GM18499 (cell line): Measurements from ENCODE around the gene GLTP.
"Not testable (repeated sequence)": the region's sequence is repeated elsewhere in the genome, so short reads cannot be mapped to it uniquely, and the experiment has no call there.

Experiments used
- ATAC-seq: cut with Tn5 transposase; IDR thresholded peaks from one replicate; pipeline ENCODE4 v1.9.1; 2021; ENCODE audit warnings: moderate number of reproducible peaks; ENCODE audit not compliant: insufficient read depth, unreplicated experiment

GLTP gene

DNA sequence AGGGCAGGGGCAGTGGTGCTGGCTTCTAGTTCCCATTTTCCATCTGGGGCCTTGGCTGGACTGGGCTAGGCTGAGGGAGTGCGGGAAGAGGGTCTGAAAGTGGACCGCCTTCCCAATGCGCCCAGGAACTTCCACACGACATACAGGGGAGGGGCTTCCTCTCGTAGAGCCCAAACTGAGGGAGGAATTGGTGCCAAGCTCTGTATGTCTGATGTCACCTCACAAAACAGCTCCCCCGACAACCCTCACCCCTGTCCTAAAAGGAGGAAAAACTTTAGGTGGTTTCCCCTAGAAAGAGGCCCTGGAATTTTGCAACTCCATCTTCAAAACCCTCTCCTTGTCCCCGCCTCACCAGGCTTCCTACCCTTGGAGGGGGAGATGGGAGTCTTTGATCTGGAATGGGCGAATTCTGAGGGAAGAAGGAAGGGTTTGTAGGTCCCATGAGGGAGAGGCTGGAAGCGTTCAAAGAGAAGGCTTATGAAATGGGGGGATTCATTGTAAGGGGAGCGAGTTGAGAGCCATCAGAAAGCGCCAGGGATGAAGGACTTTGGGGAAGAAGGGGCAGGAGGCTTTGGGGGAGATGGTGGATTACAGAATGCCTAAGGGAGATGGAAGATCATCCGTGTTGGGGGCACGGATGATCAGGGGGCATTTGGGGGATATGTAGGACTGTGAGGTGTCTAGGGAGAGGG lies 844 bp downstream of the GLTP start:
- ATAC-seq, result no peak

DNA sequence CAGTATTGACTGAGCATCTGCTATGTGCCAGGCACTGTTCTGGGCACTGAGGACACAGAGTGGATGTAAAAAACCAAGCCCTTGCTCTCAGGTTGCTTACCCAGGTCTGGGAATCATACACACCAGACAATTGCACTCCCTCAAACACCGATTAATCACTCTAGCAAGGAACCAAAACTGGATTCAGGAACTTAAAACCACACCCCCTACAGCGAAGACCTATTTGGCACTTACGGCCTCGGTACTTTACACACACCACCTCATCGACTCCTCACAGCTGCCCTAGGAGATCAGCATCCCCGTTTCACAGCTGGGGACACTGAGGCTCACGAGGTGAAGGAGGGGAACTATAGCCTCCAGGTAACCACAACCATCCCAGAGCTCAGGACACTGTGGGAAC lies 1.6 kb downstream of the GLTP start:
- ATAC-seq, result no peak

DNA sequence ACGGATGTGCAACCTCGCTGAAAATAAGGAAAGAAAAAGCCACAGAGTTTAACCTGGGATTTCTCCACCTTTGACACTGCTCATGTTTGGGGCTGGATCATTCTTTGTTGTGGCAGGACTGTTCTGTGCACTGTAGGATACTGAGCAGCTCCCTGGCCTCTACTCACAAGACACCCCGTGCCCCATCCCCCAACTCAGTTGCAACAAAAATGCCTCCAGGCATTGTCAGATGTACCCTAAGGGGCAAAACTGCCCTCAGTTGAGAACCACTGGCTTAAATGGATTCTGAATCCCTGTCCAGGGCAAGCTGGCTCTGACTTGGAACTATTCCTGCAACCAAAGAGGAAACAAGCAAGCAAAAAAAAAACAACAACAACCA lies 2.1 kb downstream of the GLTP start:
- ATAC-seq, result no peak

DNA sequence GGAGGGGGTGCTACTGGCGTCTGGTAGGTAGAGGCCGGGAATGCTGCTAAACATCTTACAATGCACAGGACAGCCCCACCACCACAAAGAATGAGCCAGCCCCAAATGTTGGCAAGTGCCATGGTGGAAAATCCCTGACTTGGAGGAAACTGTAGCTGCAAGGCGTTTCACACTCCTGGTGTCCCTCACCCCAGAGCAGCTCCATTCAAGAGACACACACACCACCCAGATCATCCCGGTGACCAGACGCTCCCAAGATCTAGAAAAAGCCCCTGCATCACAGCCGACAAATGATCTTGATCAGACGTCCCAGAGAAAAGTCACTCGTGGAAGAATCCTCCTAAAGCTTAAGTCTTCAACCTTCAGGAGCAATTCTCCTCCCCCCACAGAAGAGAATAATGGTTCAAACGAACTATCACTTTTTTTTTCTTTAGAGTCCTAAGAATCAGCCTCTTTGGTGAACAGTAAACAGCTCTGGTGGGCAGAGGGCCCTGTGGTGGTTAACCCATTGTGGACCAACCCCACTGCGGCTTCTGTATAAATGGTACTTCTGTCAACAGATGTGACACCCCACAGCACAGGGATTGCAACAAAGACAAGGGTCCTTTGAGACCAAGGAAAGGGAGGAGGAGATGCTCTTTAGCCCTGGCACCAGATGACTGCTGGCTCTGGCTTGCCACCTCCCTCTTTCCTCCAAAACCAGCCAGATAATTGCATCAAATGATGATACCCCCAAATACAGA lies 2.7 kb downstream of the GLTP start:
- no peak for ATAC-seq

DNA sequence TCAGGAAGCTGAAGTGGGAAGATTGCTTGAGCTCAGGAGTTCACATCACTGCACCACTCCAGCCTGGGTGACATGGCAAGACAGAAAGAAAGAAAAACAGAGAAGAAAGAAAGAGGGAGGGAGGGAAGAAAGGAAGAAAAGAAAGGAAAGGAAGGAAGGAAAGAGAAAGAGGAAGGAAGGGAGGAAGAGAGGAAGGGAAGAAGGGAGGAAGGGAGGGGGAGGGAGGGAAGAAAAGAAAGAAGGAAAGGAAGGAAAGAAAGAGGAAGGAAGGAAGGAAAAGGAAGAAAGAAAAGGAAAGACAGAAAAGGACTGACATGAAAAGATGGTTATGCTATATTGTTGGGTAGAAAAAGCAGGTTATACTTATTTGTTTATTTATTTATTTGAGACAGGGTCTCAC lies 3.9 kb downstream of the GLTP start:
- no peak for ATAC-seq

DNA sequence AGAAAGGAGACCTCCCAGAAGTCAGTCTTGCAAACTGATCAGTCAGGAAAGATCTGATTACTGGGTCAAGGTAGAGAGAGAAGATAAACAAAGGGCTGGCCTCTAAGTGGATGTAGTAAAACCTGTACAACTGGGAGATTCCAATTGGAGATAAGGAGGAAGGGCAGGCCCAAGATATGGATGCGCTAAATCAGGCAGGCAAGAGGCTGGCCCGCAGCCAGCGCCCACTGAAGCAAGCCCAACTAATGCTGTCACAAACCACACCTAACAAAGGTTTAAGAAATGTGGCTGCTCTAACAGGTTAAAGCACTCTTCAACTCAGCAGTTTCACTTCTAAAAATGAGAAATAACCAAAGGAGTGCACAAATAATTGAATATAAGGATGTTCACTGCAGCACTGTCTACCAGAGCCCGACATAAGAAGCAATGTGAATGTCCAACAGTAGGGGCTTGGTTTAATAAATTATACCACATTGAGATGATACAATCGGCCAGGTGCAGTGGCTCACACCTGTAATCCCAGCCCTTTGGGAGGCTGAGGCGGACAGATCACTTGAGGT lies 4.7 kb downstream of the GLTP start:
- ATAC-seq, result no peak

DNA sequence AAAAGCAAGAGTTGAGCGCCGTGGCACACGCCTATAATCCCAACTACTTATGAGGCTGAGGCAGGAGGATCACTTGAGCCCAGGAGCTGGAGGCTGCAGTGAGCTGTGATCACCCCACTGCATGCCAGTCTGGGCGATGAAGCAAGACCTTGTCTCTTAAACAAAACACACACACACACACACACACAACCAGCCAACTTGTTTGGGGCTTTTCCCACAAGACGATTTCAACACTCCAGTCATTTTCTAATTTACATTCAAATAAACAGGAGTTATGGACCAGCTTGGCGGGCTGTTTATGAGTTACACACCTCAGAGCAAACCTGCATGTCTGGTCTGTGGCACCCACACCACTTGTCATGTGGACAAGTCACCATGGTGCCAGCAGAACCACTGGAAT lies 6.7 kb downstream of the GLTP start:
- ATAC-seq, result no peak

DNA sequence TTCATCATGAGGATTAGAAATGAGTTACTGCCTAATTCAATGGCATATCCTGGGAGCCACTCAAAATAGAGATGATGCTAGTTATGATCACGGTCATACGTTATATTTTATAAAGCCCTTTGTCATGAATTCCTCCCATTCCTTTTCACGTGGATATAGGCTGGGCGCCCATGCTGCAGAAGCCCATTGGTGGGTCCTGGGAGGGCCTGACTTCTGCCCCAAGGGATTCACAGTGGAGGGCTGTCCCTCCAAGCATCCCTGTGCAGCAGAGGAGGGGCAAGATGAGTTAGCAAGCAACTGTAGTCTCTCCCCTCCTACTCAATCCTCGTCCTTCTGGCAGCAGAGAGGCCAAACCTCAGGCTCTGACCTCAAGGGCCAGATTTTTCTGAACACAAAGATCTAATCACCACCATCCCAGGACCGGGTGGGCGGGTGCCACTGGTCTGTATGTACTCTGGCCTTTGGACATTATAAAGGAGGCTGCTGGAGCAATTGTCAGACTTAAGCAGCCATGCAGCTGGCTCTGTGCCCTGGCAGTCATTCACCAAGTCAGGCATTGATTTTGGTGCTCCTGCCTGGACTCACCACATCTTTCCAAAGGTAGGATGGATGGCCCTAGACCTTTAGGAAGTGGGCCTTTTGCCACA lies 8.6 kb downstream of the GLTP start:
- no peak for ATAC-seq

DNA sequence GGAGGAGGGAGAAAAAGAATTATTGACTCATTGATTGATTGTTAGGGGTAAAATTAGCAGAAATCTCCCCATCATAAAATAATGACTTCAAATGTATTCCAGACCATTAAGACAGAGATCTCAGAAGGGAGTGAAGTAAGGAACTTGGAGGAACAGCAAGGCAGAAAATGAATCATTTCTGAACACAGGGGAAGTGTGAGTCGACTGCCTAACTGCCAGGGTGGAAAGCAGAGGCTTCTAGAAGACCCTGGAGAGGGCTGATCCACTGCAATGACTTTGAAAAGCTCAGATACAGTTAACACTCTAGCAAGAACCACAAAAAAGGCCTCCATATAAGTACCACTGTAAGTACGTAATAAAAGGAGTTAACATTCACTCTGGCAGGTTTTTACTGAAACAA lies 9.7 kb downstream of the GLTP start:
- no peak for ATAC-seq

DNA sequence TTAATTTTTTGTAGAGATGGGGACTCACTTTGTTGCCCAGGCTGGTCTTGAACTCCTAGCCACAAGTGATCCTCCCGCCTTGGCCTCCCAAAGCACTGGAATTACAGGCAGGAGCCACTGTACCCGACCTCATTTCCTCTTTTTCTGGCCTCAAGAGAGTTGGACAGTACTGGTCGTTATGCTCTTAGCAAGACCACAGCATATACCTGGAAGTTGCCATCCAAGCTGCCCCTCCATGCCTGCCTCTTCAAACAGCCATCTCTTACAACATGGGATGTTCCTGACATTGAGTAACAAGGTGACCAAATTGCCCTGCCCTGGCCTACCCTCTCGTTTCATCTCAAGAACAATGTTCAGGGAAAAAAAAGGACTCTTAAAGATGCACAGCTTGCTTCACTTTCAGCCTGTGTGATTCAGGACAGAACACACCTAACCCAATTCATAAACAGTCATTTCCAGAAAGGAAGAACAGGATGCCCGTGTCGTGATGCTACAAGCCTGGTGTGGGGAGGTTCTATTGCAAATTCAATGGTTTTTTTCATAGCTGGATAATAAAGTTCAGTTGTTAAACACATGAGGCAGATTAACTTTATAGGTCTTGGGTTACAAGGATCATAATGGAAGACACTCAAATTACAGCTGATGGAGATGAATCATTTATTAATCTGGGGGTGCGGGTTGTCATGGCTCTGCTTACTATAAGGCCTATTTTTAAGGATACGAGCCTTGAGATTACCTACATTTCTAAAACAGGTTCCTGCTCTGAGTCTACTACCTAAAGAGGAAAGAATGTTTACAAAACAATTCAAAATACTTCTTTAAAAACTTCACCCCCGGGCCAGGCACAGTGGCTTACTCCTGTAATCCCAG lies 11.9 kb downstream of the GLTP start:
- no peak for ATAC-seq

DNA sequence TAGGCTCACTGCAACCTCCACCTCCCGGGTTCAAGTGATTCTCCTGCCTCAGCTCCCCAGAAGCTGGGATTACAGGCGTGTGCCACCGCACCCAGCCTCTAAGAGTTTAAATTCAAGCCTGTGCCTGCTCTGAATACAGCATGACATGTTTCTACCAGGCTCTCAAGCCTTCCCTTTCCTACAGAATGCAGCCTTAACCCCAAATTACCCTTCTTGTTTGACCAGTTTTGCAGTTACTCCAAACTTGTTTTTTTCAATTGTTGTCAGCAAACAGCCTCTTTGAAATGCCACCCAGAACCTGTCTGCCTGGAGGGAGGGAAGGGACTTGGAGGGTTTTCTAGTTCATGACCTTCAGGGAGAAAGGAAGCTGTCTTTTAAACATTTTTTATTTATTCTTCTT lies 15.4 kb downstream of the GLTP start:
- ATAC-seq, result no peak

DNA sequence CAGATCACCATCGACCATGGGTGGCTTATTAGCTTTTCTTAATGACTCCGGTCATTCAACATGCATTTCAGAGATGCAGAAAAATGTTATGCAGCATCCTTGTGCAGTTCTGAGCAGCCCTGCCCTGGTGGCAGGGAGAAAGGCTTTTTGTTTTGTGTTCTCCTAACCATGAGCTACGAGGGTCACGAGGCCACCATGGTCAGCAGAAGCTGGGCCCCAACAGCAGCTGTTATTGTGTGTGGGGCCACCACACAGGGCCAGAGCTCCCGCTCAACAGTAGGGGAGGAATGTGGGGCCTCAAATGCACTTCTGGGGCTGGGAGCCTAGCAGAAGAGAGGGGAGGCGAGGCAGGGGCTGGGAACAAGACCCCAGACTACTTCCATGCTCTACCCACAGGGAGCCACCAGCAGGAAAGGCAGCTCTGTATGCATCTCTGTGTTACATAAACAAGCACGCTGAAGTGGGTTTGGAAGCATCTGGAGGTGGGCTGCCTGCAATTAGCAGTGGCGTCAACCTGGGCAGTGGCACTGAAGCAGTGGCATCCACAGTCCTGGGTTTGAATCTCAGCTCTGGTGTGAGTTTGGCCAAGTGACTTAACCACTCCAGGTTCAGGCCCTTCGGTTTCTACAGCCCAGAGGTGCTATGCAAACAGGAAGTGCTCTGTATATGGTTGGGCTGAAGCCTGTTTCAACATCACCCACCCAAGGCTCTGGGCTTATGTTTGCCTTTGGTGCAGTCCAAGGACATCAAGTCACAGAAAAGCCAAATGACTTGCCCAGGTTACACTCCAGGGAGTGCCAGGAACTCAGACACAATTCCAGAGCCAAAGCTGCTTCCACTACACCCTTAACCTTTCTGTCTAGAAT lies 16.3 kb downstream of the GLTP start:
- ATAC-seq, result no peak

DNA sequence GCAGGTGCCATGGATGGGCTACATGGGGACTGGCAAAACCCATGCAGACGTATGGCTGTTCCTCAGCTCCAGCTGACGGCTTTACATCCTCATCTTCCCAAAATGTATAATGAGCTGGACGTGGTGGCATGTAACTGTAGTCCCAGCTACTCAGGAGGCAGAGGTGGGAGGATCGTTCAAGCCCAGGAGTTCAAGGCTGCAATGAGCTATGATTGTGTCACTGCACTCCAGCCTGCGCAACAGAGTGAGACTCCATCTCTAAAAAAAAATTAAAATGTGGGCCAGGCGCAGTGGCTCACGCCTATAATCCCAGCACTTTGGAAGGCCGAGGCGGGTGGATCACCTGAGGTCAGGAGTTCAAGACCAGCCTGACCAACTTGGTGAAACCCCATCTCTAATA lies 17.9 kb downstream of the GLTP start:
- ATAC-seq, result not testable (repeated sequence)

DNA sequence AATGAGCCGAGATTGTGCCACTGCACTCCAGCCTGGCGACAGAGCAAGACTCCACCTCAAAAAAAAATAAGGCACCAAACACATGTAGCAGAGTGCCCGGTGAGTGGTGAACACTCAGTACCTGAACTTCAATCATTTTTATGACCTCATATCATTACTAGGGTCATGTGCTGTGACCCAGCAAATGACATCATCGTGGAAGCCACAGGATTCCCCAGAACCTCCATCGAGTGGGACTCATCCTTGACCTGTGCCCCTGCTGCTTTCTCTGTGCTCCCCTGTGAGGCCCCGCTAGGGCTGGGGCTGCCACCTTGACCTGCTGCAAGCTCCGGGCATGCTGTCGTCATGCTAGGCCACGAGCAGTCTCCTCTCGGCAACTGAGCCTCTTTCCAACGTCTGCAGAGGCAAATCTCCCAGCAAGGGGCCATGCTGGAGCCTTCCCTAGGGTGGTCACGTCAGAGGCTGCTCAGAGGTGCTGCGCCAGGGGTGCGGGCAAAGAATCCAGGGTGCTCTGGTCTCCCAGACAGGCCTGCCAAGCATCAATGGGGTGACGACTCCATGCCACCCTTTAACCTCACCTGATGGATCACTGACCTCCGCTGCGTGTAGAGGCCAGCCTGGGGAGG lies 18.5 kb downstream of the GLTP start:
- no peak for ATAC-seq

DNA sequence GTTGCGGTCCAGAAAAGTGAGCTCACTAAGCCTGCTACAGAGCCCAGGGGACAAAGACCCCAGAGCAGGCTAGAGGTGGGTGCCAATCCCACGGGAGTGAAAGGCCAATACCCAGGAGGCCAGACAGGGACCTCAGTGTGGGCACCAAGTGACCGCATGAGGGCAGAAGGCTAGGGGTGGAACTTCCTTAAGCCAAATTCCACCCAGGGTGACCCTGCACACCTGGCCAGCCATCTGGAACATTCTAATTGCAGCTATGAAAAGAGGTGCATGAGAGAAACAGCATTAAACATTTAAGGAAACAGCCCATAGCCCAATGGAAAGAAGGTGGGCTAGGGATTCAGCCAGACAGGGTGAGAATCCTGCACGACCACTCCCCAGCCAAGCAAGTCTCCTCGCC lies 19.4 kb downstream of the GLTP start:
- no peak for ATAC-seq

DNA sequence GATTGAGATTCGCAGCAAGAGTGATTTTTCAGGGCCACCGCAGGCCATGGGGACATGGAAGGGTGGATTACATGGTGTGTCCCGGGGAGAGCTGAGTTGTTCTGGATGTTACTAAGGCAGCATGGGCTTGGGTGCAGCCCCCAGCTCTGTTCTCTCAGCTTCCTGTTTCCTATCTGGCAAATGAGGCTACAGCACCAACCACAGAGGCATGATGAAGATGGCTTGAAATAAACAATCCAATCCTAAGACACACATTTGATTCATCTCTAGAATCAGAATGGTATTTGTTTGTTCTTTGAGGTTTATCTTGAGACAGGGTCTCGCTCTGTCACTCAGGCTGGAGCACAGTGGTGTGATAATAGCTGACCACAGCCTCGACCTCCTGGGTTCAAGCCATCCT lies 21.6 kb downstream of the GLTP start:
- no peak for ATAC-seq

DNA sequence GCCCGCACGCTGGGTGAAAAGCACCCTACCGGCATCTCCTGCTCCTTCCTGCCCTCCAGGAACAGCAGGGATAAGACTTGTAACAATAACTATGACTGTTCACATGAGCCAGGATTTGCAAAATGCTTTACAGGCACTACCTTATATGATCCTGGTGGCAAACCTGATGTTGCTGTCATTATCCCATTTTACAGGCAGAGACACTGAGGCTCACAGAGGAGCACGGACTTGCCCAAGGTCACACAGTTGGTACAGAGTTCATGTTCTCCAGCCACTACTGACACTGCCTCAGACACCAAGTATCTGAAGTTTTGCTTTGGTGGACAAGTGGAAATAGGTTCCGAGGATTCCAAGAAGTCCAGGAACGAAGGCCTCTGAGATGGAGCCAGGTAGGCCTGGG lies 22.6 kb downstream of the GLTP start:
- ATAC-seq, result no peak

DNA sequence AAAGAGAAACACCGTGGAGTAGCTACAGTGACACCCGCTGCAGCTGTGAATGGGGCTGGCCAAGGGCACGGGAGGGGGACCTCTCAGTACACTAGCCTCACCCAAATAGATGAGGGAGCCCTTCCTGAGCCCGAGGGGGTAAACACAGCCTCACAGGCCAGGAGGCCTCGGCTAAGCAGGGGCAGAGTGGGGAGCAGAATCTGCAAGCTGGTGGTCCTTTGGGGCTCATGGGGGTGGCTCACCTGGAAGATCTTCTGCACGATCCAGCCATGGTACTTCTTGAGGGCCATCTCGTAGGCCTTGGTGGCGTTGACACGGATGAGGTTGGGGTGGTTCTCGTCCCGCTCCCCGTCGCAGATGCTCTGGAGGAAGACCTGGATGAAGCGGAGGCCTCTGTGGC lies 25.0 kb downstream of the GLTP start:
- no peak for ATAC-seq

DNA sequence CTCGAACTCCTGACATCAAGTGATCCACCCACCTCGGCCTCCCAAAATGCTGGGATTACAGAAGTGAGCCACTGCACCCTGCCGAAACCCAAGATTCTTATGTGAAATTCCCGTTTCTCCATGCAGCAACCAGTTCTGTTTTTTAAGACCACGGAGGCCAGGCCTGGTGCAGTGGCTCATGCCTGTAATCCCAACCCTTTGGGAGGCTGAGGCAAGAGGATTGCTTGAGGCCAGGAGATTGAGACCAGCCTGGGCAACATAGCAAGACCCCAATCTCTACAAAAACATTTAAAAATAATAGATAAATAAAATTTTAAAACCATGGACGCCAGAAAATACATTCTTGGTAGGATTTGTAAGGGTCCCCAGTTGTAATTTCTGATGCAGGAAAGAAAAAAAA lies 29.8 kb downstream of the GLTP start:
- ATAC-seq, result not testable (repeated sequence)
